NK-92 treated with Interleukin-12 subunit alpha and Interleukin-12 subunit beta, amount 100 ng/mL, for 24 hours (cell line): Measurements from ENCODE around the gene OR1L6.

Experiments
- DNase-seq: peaks from one replicate; lab custom pipeline; 2025; lab: John Stamatoyannopoulos, UW

OR1L6 gene

GRCh38 chr9:122742003-122742402 is at the start of gene OR1L6:
OR1L6 (plus strand) TSS chr9:122742303; CDS start chr9:122749848, 7,545 bp downstream.
- DNase-seq: no peak

GRCh38 chr9:122695696-122696095 is 46.4 kb upstream of the OR1L6 start:
- no peak for DNase-seq

GRCh38 chr9:122718038-122718437 is 24.1 kb upstream of the OR1L6 start:
- DNase-seq: no peak

- DNase-seq: no peak
Observed at GRCh38 chr9:122719218-122719617, 22.9 kb upstream of the OR1L6 start.

- DNase-seq: no peak
Observed at GRCh38 chr9:122723690-122724089, 18.4 kb upstream of the OR1L6 start, which contains the start of gene OR1L4. OR1L4 (plus strand) TSS chr9:122723990; CDS start chr9:122723990, 0 bp downstream.

GRCh38 chr9:122754825-122755224 is 12.7 kb downstream of the OR1L6 start:
- no peak for DNase-seq

GRCh38 chr9:122767817-122768216 is 25.7 kb downstream of the OR1L6 start:
- no peak for DNase-seq

GRCh38 chr9:122777052-122777451 is 34.9 kb downstream of the OR1L6 start:
- no peak for DNase-seq

- DNase-seq: no peak
Observed at GRCh38 chr9:122777935-122778627, 36.0 kb downstream of the OR1L6 start.

GRCh38 chr9:122779181-122779580 is 37.1 kb downstream of the OR1L6 start:
- DNase-seq: no peak

GRCh38 chr9:122780026-122780425 is 37.9 kb downstream of the OR1L6 start:
- DNase-seq: no peak

- no peak for DNase-seq
Observed at GRCh38 chr9:122781671-122782070, 39.6 kb downstream of the OR1L6 start.

- DNase-seq: no peak
Observed at GRCh38 chr9:122785269-122785668, 43.2 kb downstream of the OR1L6 start.

GRCh38 chr9:122786338-122786737 is 44.2 kb downstream of the OR1L6 start:
- no peak for DNase-seq

- no peak for DNase-seq
Observed at GRCh38 chr9:122788831-122789230, 46.7 kb downstream of the OR1L6 start, which contains the start of gene OR5C1. OR5C1 (plus strand) TSS chr9:122788933; CDS start chr9:122788933, 0 bp downstream.

- DNase-seq: no peak
Observed at GRCh38 chr9:122789256-122790046, 47.3 kb downstream of the OR1L6 start.

GRCh38 chr9:122791872-122792669 is 50.0 kb downstream of the OR1L6 start:
- DNase-seq: no peak

GRCh38 chr9:122797316-122798063 is 55.4 kb downstream of the OR1L6 start:
- DNase-seq: no peak
